Prostate gland (tissue), 2 donors: ENCODE data around the gene ADD2.

ENCODE experiments used
- CTCF ChIP-seq, 4 experiments: fragments of 200-600 bp in 2 of 4; fragments of 450-650 bp in 2 of 4; sonication (generic) in 2 of 4; IDR thresholded peaks; 1 replicate in 3 of 4; 2 replicates in 1 of 4; pipeline ENCODE4 v1.5.1; 2016 to 2019; ENCODE audit warnings: antibody characterized with exemption in 4 of 4, mild to moderate bottlenecking in 2 of 4, moderate library complexity in 2 of 4
- POLR2AphosphoS5 ChIP-seq: sonication (generic); formaldehyde crosslinking; IDR thresholded peaks from one replicate; pipeline ENCODE4 v1.6.1; 2017; ENCODE audit warnings: antibody characterized with exemption

GRCh38 chr2:70656421-70657010 is 111.5 kb downstream of the ADD2 start:
- TF ChIP-seq CTCF (IDR thresholded peaks at IDR 0.05) (no peak), POLR2AphosphoS5 (no peak)
